Measurements from ENCODE around the gene DUSP18. TPM values are rescaled to one million over a fixed set of nuclear protein-coding genes. Genes with fewer than 3 reads are reported as not detected.

The DUSP18 gene
- total and polyA plus RNA-seq, 2 experiments from 2014 or later = 7.7 to 7.9 TPM

GRCh38 chr22:30640839-30641430 lies 26.7 kb downstream of the DUSP18 start:
- no peaks in the 10 kb centered on the region for H3K36me3 ChIP-seq (replicated peaks; ENCODE audit: insufficient read depth, low read depth)
- WGBS (ENCODE audit: low lambda C conversion rate, missing lambda C conversion rate) = 100% methylated on average over 4 of the region's 4 CpGs

GRCh38 chr22:30640361-30640760 lies 27.3 kb downstream of the DUSP18 start:
- TF ChIP-seq EZH2phosphoT487 (IDR thresholded peaks at IDR 0.05; ENCODE audit: low read depth, severe bottlenecking, unreplicated experiment) (no peak), CTCF (IDR thresholded peaks at IDR 0.05; ENCODE audit: poor library complexity) (no peak), EZH2 (IDR thresholded peaks at IDR 0.05; ENCODE audit: borderline replicate concordance) (no peak)
- Histone ChIP-seq H3K27ac (no peak overlapping the region), H3K79me2 (no peaks in the 10 kb centered on the region), H2AFZ (no peak overlapping the region), H3K4me1 (ENCODE audit: insufficient read depth) (peaks cover 11% of the 10 kb centered on the region), H3K4me3 (no peak overlapping the region), H3K9me2 (replicated peaks; ENCODE audit: insufficient read depth) (no peaks in the 10 kb centered on the region), H3K27me3 (no peaks in the 10 kb centered on the region), H4K20me1 (ENCODE audit: insufficient read depth, poor library complexity, severe bottlenecking) (no peaks in the 10 kb centered on the region), H3K9me3 (ENCODE audit: low read depth) (no peaks in the 10 kb centered on the region), H3K4me2 (no peak overlapping the region), H3K36me3 (replicated peaks; ENCODE audit: insufficient read depth, low read depth) (no peaks in the 10 kb centered on the region)
- no peak for DNase-seq (ENCODE audit: low spot score)
- WGBS (ENCODE audit: low lambda C conversion rate, missing lambda C conversion rate) = 88% methylated on average over 3 of the region's 4 CpGs

More at GRCh38 chr22:30640839-30641430, 26.7 kb downstream of the DUSP18 start:
- Histone ChIP-seq H3K4me1 (ENCODE audit: insufficient read depth) (peaks cover 9% of the 10 kb centered on the region), H2AFZ (no peak overlapping the region), H3K9me3 (ENCODE audit: low read depth) (no peaks in the 10 kb centered on the region), H3K9me2 (replicated peaks; ENCODE audit: insufficient read depth) (no peaks in the 10 kb centered on the region), H3K4me3 (no peak overlapping the region), H4K20me1 (ENCODE audit: insufficient read depth, poor library complexity, severe bottlenecking) (no peaks in the 10 kb centered on the region), H3K27me3 (no peaks in the 10 kb centered on the region), H3K27ac (no peak overlapping the region), H3K79me2 (no peaks in the 10 kb centered on the region), H3K4me2 (no peak overlapping the region)
- TF ChIP-seq CTCF (IDR thresholded peaks at IDR 0.05; ENCODE audit: poor library complexity) = no peak
- no peak for TF ChIP-seq EZH2 (IDR thresholded peaks at IDR 0.05; ENCODE audit: borderline replicate concordance)
- no peak for DNase-seq (ENCODE audit: low spot score)

GRCh38 chr22:30637701-30638114 lies 30.0 kb downstream of the DUSP18 start:
- H3K9me2 ChIP-seq (replicated peaks; ENCODE audit: insufficient read depth) = no peaks in the 10 kb centered on the region
- peaks cover 11% of the 10 kb centered on the region for H3K4me1 ChIP-seq (ENCODE audit: insufficient read depth)
- H3K36me3 ChIP-seq (replicated peaks; ENCODE audit: insufficient read depth, low read depth) = no peaks in the 10 kb centered on the region
- TF ChIP-seq EZH2 (IDR thresholded peaks at IDR 0.05; ENCODE audit: borderline replicate concordance) (no peak), CTCF (IDR thresholded peaks at IDR 0.05; ENCODE audit: poor library complexity) (no peak), EZH2phosphoT487 (IDR thresholded peaks at IDR 0.05; ENCODE audit: low read depth, severe bottlenecking, unreplicated experiment) (no peak)
- WGBS (ENCODE audit: low lambda C conversion rate, missing lambda C conversion rate) = 50% methylated on average over 1 of the region's 1 CpG
- DNase-seq (ENCODE audit: low spot score) = no peak
- no peak overlapping the region for H3K4me3 ChIP-seq
- no peaks in the 10 kb centered on the region for H4K20me1 ChIP-seq (ENCODE audit: insufficient read depth, poor library complexity, severe bottlenecking)
- no peaks in the 10 kb centered on the region for H3K79me2 ChIP-seq
- no peaks in the 10 kb centered on the region for H3K9me3 ChIP-seq (ENCODE audit: low read depth)
- H3K27me3 ChIP-seq = no peaks in the 10 kb centered on the region
- H3K4me2 ChIP-seq = no peak overlapping the region
- no peak overlapping the region for H3K27ac ChIP-seq
- H2AFZ ChIP-seq = no peak overlapping the region

All from hepatocyte (in vitro differentiated cells).